ENCODE data around the gene LDHD. TPM values are rescaled to one million over a fixed set of nuclear protein-coding genes. Genes with fewer than 3 reads are reported as not detected.

Gene LDHD
- total and polyA plus RNA-seq, 2 of the 8 experiments (the other 6 are each of a cell fraction or from before 2014, with no cell fraction given) = 14.9 to 18.2 TPM

- H3K27ac ChIP-seq (ENCODE audit: low read depth, low read length) = no peak overlapping the region
- POLR2A ChIA-PET (ENCODE audit: partially characterized antibody) = interaction anchor here (0.8 to 2.2 kb wide), 7 partner anchors 9 to 325 kb away, joined by 3 to 8 read pairs (median 4); partner anchors contain the start of genes LDHD and ZNRF1
- no peak for FAIRE-seq
- TF ChIP-seq HDAC6 (IDR thresholded peaks at IDR 0.05; ENCODE audit: low read depth, low read length) (no peak), SAP30 (IDR thresholded peaks at IDR 0.05; ENCODE audit: insufficient read depth, insufficient replicate concordance, low read length) (no peak), SIX5 (IDR thresholded peaks at IDR 0.05; ENCODE audit: low read depth, low read length) (no peak), SIN3A (conservative IDR thresholded peaks at IDR 0.05 in 1 of 2, IDR thresholded peaks at IDR 0.05 in 1 of 2; ENCODE audit: low read depth in 1 of 2, low read length in 2 of 2) (no peak), CREB1 (IDR thresholded peaks at IDR 0.05) (no peak), KDM1A (IDR thresholded peaks at IDR 0.05; ENCODE audit: borderline replicate concordance, low read length) (no peak), TAF1 (IDR thresholded peaks at IDR 0.05; ENCODE audit: low read depth, low read length) (no peak), EP300 (IDR thresholded peaks at IDR 0.05; ENCODE audit: borderline replicate concordance in 1 of 2, low read depth in 2 of 2, low read length in 2 of 2) (no peak), RNF2 (IDR thresholded peaks at IDR 0.05; ENCODE audit: borderline replicate concordance, low read depth, low read length, missing control alignments, poor library complexity, severe bottlenecking) (no peak), RXRA (IDR thresholded peaks at IDR 0.05; ENCODE audit: insufficient read depth, low read depth, low read length) (no peak), CBX8 (IDR thresholded peaks at IDR 0.05; ENCODE audit: borderline replicate concordance, low read depth, low read length) (no peak), TBP (IDR thresholded peaks at IDR 0.05; ENCODE audit: low read depth, low read length) (no peak), BCL11A (IDR thresholded peaks at IDR 0.05; ENCODE audit: low read depth in 2 of 2, low read length in 2 of 2) (no peak)
These were observed 11.7 kb downstream of the LDHD start for GRCh38 chr16:75104836-75105235.

More at GRCh38 chr16:75104836-75105235, 11.7 kb downstream of the LDHD start:
- H2BK12ac ChIP-seq (ENCODE audit: low read depth, low read length) = no peak overlapping the region; the same call in 1 of the 2 replicates
- H3K4me2 ChIP-seq (ENCODE audit: insufficient read depth in 1 of 2, low read depth in 2 of 2, low read length in 2 of 2) = no peak overlapping the region
- no peak overlapping the region for H3K14ac ChIP-seq (ENCODE audit: insufficient read length)
- no peak overlapping the region for H3K9ac ChIP-seq (replicated peaks in 1 of 4; ENCODE audit: extremely low read depth in 1 of 4, low read depth in 3 of 4, low read length in 3 of 4)
- no peaks in the 10 kb centered on the region for H3K9me3 ChIP-seq (ENCODE audit: insufficient read depth in 2 of 2, low read depth in 1 of 2, low read length in 1 of 2)
- no peak overlapping the region for H3K4me3 ChIP-seq (ENCODE audit: extremely low read depth in 1 of 4, insufficient read depth in 2 of 4, low read depth in 3 of 4, low read length in 4 of 4)
- H2AFZ ChIP-seq (ENCODE audit: low read length) = no peak overlapping the region
- no peak overlapping the region for H2BK120ac ChIP-seq (replicated peaks; ENCODE audit: low read depth, low read length)
- H3K79me2 ChIP-seq (ENCODE audit: control insufficient read depth in 1 of 2, insufficient read depth in 2 of 2, low read length in 2 of 2) = peaks cover 0 to 20% of the 10 kb centered on the region in 2 experiments; a peak in 1 of 4 replicates
- H3K23ac ChIP-seq (ENCODE audit: insufficient read length) = no peak overlapping the region
- H4K20me1 ChIP-seq (replicated peaks in 1 of 2; ENCODE audit: control insufficient read depth in 1 of 2, insufficient read depth in 2 of 2, low read length in 2 of 2) = peaks cover 0 to 8% of the 10 kb centered on the region in 2 experiments
- H2BK15ac ChIP-seq (ENCODE audit: low read length) = no peak overlapping the region
- H4K91ac ChIP-seq (replicated peaks; ENCODE audit: insufficient read length, low read length) = no peak overlapping the region
- no peak overlapping the region; the same call in 1 of the 2 replicates for H2BK5ac ChIP-seq (ENCODE audit: low read depth, low read length)
- CTCF ChIA-PET (ENCODE audit: partially characterized antibody) = interaction anchor here (0.5 to 2.0 kb wide), 10 partner anchors 8 to 234 kb away, joined by 3 to 8 read pairs (median 3); partner anchors contain the start of gene ZNRF1
- no peak overlapping the region for H4K5ac ChIP-seq (ENCODE audit: insufficient read length, low read depth, low read length)
- no peak overlapping the region for H2AK5ac ChIP-seq (ENCODE audit: low read depth, low read length)
- no peaks in the 10 kb centered on the region for H3K27me3 ChIP-seq (replicated peaks in 1 of 4; ENCODE audit: control insufficient read depth in 3 of 4, extremely low read depth in 1 of 4, insufficient read depth in 3 of 4, low read length in 3 of 4)
- DNase-seq (ENCODE audit: low read depth in 1 of 2, low spot score in 2 of 2) = no peak
- peaks cover 9% of the 10 kb centered on the region for H3K79me1 ChIP-seq (ENCODE audit: low read depth, low read length)
- H3K4me1 ChIP-seq (replicated peaks in 1 of 4; ENCODE audit: control insufficient read depth in 3 of 4, insufficient read depth in 4 of 4, low read length in 3 of 4) = peaks cover 9 to 23% (median 15%) of the 10 kb centered on the region in 4 experiments
- peak overlapping the region; percentile 4 for H3K4ac ChIP-seq (replicated peaks; ENCODE audit: insufficient read length, low read depth, low read length)
- H3K18ac ChIP-seq (ENCODE audit: extremely low read depth, low read length) = no peak overlapping the region
- no peaks in the 10 kb centered on the region; the same call in 1 of the 2 replicates for H3K23me2 ChIP-seq (ENCODE audit: low read depth, low read length)
- no peak overlapping the region for H2BK20ac ChIP-seq (ENCODE audit: low read length)
- H3K36me3 ChIP-seq (ENCODE audit: control insufficient read depth in 2 of 4, insufficient read depth in 4 of 4, low read length in 3 of 4) = peaks cover 0 to 4% (median 0%) of the 10 kb centered on the region in 4 experiments; a peak in 2 of 8 replicates
- 96% methylated on average over 10 of the region's 11 CpGs; no CpG with 5 or more reads in 1 of the 2 experiments for WGBS, 2 experiments (ENCODE audit: extremely low coverage in 1 of 2, insufficient coverage in 1 of 2, insufficient read length in 1 of 2, insufficient replicate concordance in 2 of 2, low coverage in 1 of 2, low lambda C conversion rate in 2 of 2, missing lambda C conversion rate in 1 of 2)
- no peak overlapping the region; the same call in 1 of the 2 replicates for H4K8ac ChIP-seq (ENCODE audit: extremely low read depth, insufficient read depth, low read length)
- no peak overlapping the region for H3K56ac ChIP-seq (replicated peaks; ENCODE audit: insufficient read length, low read depth, low read length)

Data from H1 (cell line).